SIG-M5 treated with dmso at 0.1 percent for 504 hours (cell line): ENCODE data around the gene FNDC3B.
"Not testable (repeated sequence)": the region's sequence is repeated elsewhere in the genome, so short reads cannot be mapped to it uniquely, and the experiment has no call there.

ENCODE experiments used
- DNase-seq: peaks from one replicate; lab custom pipeline; 2025; ENCODE audit not compliant: unreplicated experiment; lab: John Stamatoyannopoulos, UW

The FNDC3B gene

GRCh38 chr3:172228036-172228415 lies 188.6 kb downstream of the FNDC3B start:
- no peak for DNase-seq

GRCh38 chr3:172229462-172229861 lies 190.1 kb downstream of the FNDC3B start:
- no peak for DNase-seq

GRCh38 chr3:172231318-172231901 lies 192.0 kb downstream of the FNDC3B start:
- DNase-seq = no peak

GRCh38 chr3:172232579-172233212 lies 193.3 kb downstream of the FNDC3B start:
- DNase-seq = no peak

GRCh38 chr3:172233474-172234277 lies 194.3 kb downstream of the FNDC3B start:
- DNase-seq = no peak

GRCh38 chr3:172235698-172236097 lies 196.3 kb downstream of the FNDC3B start:
- no peak for DNase-seq

GRCh38 chr3:172236771-172237742 lies 197.7 kb downstream of the FNDC3B start:
- no peak for DNase-seq

GRCh38 chr3:172238188-172238587 lies 198.8 kb downstream of the FNDC3B start:
- DNase-seq = no peak

GRCh38 chr3:172239218-172239790 lies 199.9 kb downstream of the FNDC3B start:
- no peak for DNase-seq

GRCh38 chr3:172241405-172241804 lies 202.0 kb downstream of the FNDC3B start:
- DNase-seq = no peak

GRCh38 chr3:172242471-172242870 lies 203.1 kb downstream of the FNDC3B start:
- DNase-seq = not testable (repeated sequence)

GRCh38 chr3:172243376-172243775 lies 204.0 kb downstream of the FNDC3B start:
- DNase-seq = not testable (repeated sequence)

GRCh38 chr3:172244011-172244410 lies 204.6 kb downstream of the FNDC3B start:
- no peak for DNase-seq

GRCh38 chr3:172245241-172245640 lies 205.9 kb downstream of the FNDC3B start:
- no peak for DNase-seq

GRCh38 chr3:172246107-172246844 lies 206.9 kb downstream of the FNDC3B start:
- DNase-seq = no peak

GRCh38 chr3:172247525-172248274 lies 208.3 kb downstream of the FNDC3B start:
- no peak for DNase-seq

GRCh38 chr3:172249039-172249438 lies 209.7 kb downstream of the FNDC3B start:
- DNase-seq = no peak

GRCh38 chr3:172251211-172251610 lies 211.8 kb downstream of the FNDC3B start:
- DNase-seq = no peak

- DNase-seq = no peak
These were observed 213.8 kb downstream of the FNDC3B start for GRCh38 chr3:172253200-172253599.
